Upper lobe of left lung (tissue), 4 donors: ENCODE data around the gene IFNG-AS1.

Source experiments
- CTCF ChIP-seq, 6 experiments: fragments of 450-650 bp in 4 of 6; fragments of 200-600 bp in 2 of 6; sonication (generic) in 2 of 6; IDR thresholded peaks; one replicate each; pipeline ENCODE4 v1.5.1; 2016 to 2019; ENCODE audit warnings: antibody characterized with exemption in 6 of 6
- EP300 ChIP-seq, 4 donors: sonication (generic); formaldehyde crosslinking; IDR thresholded peaks; one replicate each; pipeline ENCODE4 v1.5.1; 2017; ENCODE audit warnings: antibody characterized with exemption in 4 of 4, control low read depth in 2 of 4
- POLR2A ChIP-seq, 4 donors: fragments of 450-650 bp; IDR thresholded peaks; one replicate each; pipeline ENCODE4 v1.5.1; 2016 to 2017; ENCODE audit warnings: antibody characterized with exemption in 4 of 4, mild to moderate bottlenecking in 2 of 4

GRCh38 chr12:67988601-67989021 lies 636 bp upstream of the IFNG-AS1 start:
- TF ChIP-seq CTCF (IDR thresholded peaks at IDR 0.05) (no peak), EP300 (IDR thresholded peaks at IDR 0.05) (no peak), POLR2A (IDR thresholded peaks at IDR 0.05) (no peak)
